SU-DHL-6 (cell line): ENCODE data around the gene TMEM192.

Experiments used
- CTCF ChIP-seq: fragments of 200-600 bp; sonication (generic); IDR thresholded peaks from one replicate; pipeline ENCODE4 v1.5.1; 2017; ENCODE audit warnings: antibody characterized with exemption, mild to moderate bottlenecking, low read length, moderate library complexity; ENCODE audit not compliant: insufficient read depth, poor library complexity, severe bottlenecking
- EZH2phosphoT487 ChIP-seq: fragments of 200-600 bp; sonication (generic), shearing (Covaris generic); conservative IDR thresholded peaks from 2 replicates; pipeline ENCODE4 v1.6.1; 2018; ENCODE audit warnings: mild to moderate bottlenecking, antibody characterized with exemption, low read length, moderate library complexity, mixed read lengths

GRCh38 chr4:165055601-165056000, 57.1 kb downstream of the TMEM192 start:
- TF ChIP-seq CTCF (no peak), EZH2phosphoT487 (no peak)
